Measurements from ENCODE around the gene PCDHGB5.
"Not testable (repeated sequence)": the region's sequence is repeated elsewhere in the genome, so short reads cannot be mapped to it uniquely, and the experiment has no call there.

The PCDHGB5 gene

GRCh38 chr5:141394401-141395187 lies 3.2 kb upstream of the PCDHGB5 start:
- not testable (repeated sequence) for H3K4ac ChIP-seq (ENCODE audit: low read depth in 1 of 2, low read length in 2 of 2); H2BK120ac ChIP-seq (ENCODE audit: low read depth, low read length); H4K91ac ChIP-seq (ENCODE audit: low read length); H4K8ac ChIP-seq (ENCODE audit: low read length); H3K27ac ChIP-seq (ENCODE audit: low read length, poor library complexity, severe bottlenecking); H3K27me3 ChIP-seq (ENCODE audit: control insufficient read depth in 1 of 2, insufficient read depth in 1 of 2, low read length in 2 of 2); H3K18ac ChIP-seq (ENCODE audit: low read depth in 1 of 2, low read length in 2 of 2); H2BK15ac ChIP-seq (ENCODE audit: low read depth, poor library complexity, severe bottlenecking); H2BK12ac ChIP-seq (ENCODE audit: low read length in 2 of 2); DNase-seq; H3K23ac ChIP-seq (ENCODE audit: low read length in 2 of 2); H3K14ac ChIP-seq (ENCODE audit: low read length in 2 of 2); H3K4me2 ChIP-seq (ENCODE audit: low read length, poor library complexity, severe bottlenecking); H3K4me1 ChIP-seq (ENCODE audit: control insufficient read depth, insufficient read depth, low read depth, low read length); H2AK5ac ChIP-seq (ENCODE audit: low read length, severe bottlenecking); H3K9ac ChIP-seq (ENCODE audit: low read length); H2AFZ ChIP-seq (ENCODE audit: low read depth, low read length); H2BK5ac ChIP-seq (ENCODE audit: low read depth, low read length, poor library complexity, severe bottlenecking)
- Histone ChIP-seq H3K4me3 (ENCODE audit: insufficient read depth in 1 of 2, low read depth in 1 of 2, low read length in 2 of 2) (peak overlapping the region in 1 of 2 experiments; percentile 8), H3K79me1 (replicated peaks; ENCODE audit: low read length, poor library complexity, severe bottlenecking) (peaks cover 19% of the 10 kb centered on the region), H3K36me3 (ENCODE audit: control insufficient read depth in 1 of 2, insufficient read depth in 2 of 2, low read depth in 1 of 2, low read length in 2 of 2) (peaks cover 0 to 33% of the 10 kb centered on the region in 2 experiments), H3K9me3 (ENCODE audit: control insufficient read depth, low read length) (peaks cover 66% of the 10 kb centered on the region)
- 95% methylated on average over 39 of the region's 53 CpGs for WGBS

GRCh38 chr5:141398608-141399007 lies 861 bp downstream of the PCDHGB5 start:
- Histone ChIP-seq H3K9me3 (ENCODE audit: control insufficient read depth, low read length) (peaks cover 60% of the 10 kb centered on the region), H2BK5ac (ENCODE audit: low read depth, low read length, poor library complexity, severe bottlenecking) (no peak overlapping the region), H3K23ac (ENCODE audit: low read length in 2 of 2) (no peak overlapping the region), H3K4me3 (ENCODE audit: insufficient read depth in 1 of 2, low read depth in 1 of 2, low read length in 2 of 2) (peak overlapping the region in 1 of 2 experiments; percentile 70), H3K27ac (ENCODE audit: low read length, poor library complexity, severe bottlenecking) (no peak overlapping the region), H3K4ac (ENCODE audit: low read depth in 1 of 2, low read length in 2 of 2) (no peak overlapping the region), H4K91ac (ENCODE audit: low read length) (no peak overlapping the region), H2BK12ac (ENCODE audit: low read length in 2 of 2) (no peak overlapping the region), H2BK15ac (ENCODE audit: low read depth, poor library complexity, severe bottlenecking) (no peak overlapping the region), H3K27me3 (ENCODE audit: control insufficient read depth in 1 of 2, insufficient read depth in 1 of 2, low read length in 2 of 2) (no peaks in the 10 kb centered on the region), H3K18ac (ENCODE audit: low read depth in 1 of 2, low read length in 2 of 2) (no peak overlapping the region), H3K4me1 (ENCODE audit: control insufficient read depth, insufficient read depth, low read depth, low read length) (no peaks in the 10 kb centered on the region), H3K14ac (ENCODE audit: low read length in 2 of 2) (no peak overlapping the region), H3K9ac (ENCODE audit: low read length) (no peak overlapping the region), H3K36me3 (ENCODE audit: control insufficient read depth in 1 of 2, insufficient read depth in 2 of 2, low read depth in 1 of 2, low read length in 2 of 2) (peaks cover 0 to 34% of the 10 kb centered on the region in 2 experiments), H2AK5ac (ENCODE audit: low read length, severe bottlenecking) (no peak overlapping the region), H2BK120ac (ENCODE audit: low read depth, low read length) (no peak overlapping the region), H2AFZ (ENCODE audit: low read depth, low read length) (no peak overlapping the region), H4K8ac (ENCODE audit: low read length) (no peak overlapping the region), H3K4me2 (ENCODE audit: low read length, poor library complexity, severe bottlenecking) (no peak overlapping the region), H3K79me1 (replicated peaks; ENCODE audit: low read length, poor library complexity, severe bottlenecking) (peaks cover 18% of the 10 kb centered on the region)
- 95% methylated on average over 15 of the region's 15 CpGs for WGBS
- DNase-seq: no peak

- H3K14ac ChIP-seq (ENCODE audit: low read length in 2 of 2): no peak overlapping the region
- H2BK120ac ChIP-seq (ENCODE audit: low read depth, low read length): no peak overlapping the region
- 96% methylated on average over 61 of the region's 61 CpGs for WGBS
- H2AK5ac ChIP-seq (ENCODE audit: low read length, severe bottlenecking): no peak overlapping the region
- H3K36me3 ChIP-seq (ENCODE audit: control insufficient read depth in 1 of 2, insufficient read depth in 2 of 2, low read depth in 1 of 2, low read length in 2 of 2): peaks cover 0 to 26% of the 10 kb centered on the region in 2 experiments
- H3K18ac ChIP-seq (ENCODE audit: low read depth in 1 of 2, low read length in 2 of 2): no peak overlapping the region
- no peak for DNase-seq
- H4K91ac ChIP-seq (ENCODE audit: low read length): no peak overlapping the region
- no peak overlapping the region for H2BK5ac ChIP-seq (ENCODE audit: low read depth, low read length, poor library complexity, severe bottlenecking)
- no peak overlapping the region for H3K4ac ChIP-seq (ENCODE audit: low read depth in 1 of 2, low read length in 2 of 2)
- H2BK12ac ChIP-seq (ENCODE audit: low read length in 2 of 2): no peak overlapping the region
- H3K23ac ChIP-seq (ENCODE audit: low read length in 2 of 2): no peak overlapping the region
- no peak overlapping the region for H3K4me2 ChIP-seq (ENCODE audit: low read length, poor library complexity, severe bottlenecking)
- H3K4me1 ChIP-seq (ENCODE audit: control insufficient read depth, insufficient read depth, low read depth, low read length): no peaks in the 10 kb centered on the region
- H3K4me3 ChIP-seq (ENCODE audit: insufficient read depth in 1 of 2, low read depth in 1 of 2, low read length in 2 of 2): peak overlapping the region; percentile 4 to 70
- no peak overlapping the region for H2AFZ ChIP-seq (ENCODE audit: low read depth, low read length)
- H3K9me3 ChIP-seq (ENCODE audit: control insufficient read depth, low read length): peaks cover 60% of the 10 kb centered on the region
- no peak overlapping the region for H4K8ac ChIP-seq (ENCODE audit: low read length)
- H3K27me3 ChIP-seq (ENCODE audit: control insufficient read depth in 1 of 2, insufficient read depth in 1 of 2, low read length in 2 of 2): no peaks in the 10 kb centered on the region
- no peak overlapping the region for H3K9ac ChIP-seq (ENCODE audit: low read length)
- no peak overlapping the region for H2BK15ac ChIP-seq (ENCODE audit: low read depth, poor library complexity, severe bottlenecking)
- no peak overlapping the region for H3K27ac ChIP-seq (ENCODE audit: low read length, poor library complexity, severe bottlenecking)
- H3K79me1 ChIP-seq (replicated peaks; ENCODE audit: low read length, poor library complexity, severe bottlenecking): peaks cover 15% of the 10 kb centered on the region
Observed at GRCh38 chr5:141399555-141400258, 2.0 kb downstream of the PCDHGB5 start.

GRCh38 chr5:141402553-141403243 lies 5.0 kb downstream of the PCDHGB5 start, which contains the start of gene PCDHGA9:
Gene PCDHGA9 (plus strand): TSS chr5:141402778. CDS start chr5:141402953, 175 bp downstream.
- WGBS: 93% methylated on average over 27 of the region's 27 CpGs
- Histone ChIP-seq H3K9me3 (ENCODE audit: control insufficient read depth, low read length) (peaks cover 54% of the 10 kb centered on the region), H3K27me3 (ENCODE audit: control insufficient read depth in 1 of 2, insufficient read depth in 1 of 2, low read length in 2 of 2) (no peaks in the 10 kb centered on the region), H3K14ac (ENCODE audit: low read length in 2 of 2) (no peak within 1 kb of the TSS), H3K4me1 (ENCODE audit: control insufficient read depth, insufficient read depth, low read depth, low read length) (no peaks in the 10 kb centered on the region), H3K18ac (ENCODE audit: low read depth in 1 of 2, low read length in 2 of 2) (no peak within 1 kb of the TSS), H2BK15ac (ENCODE audit: low read depth, poor library complexity, severe bottlenecking) (no peak within 1 kb of the TSS), H2BK12ac (ENCODE audit: low read length in 2 of 2) (no peak within 1 kb of the TSS), H3K4ac (ENCODE audit: low read depth in 1 of 2, low read length in 2 of 2) (no peak within 1 kb of the TSS), H3K4me3 (ENCODE audit: insufficient read depth in 1 of 2, low read depth in 1 of 2, low read length in 2 of 2) (peak within 1 kb of the TSS in 1 of 2 experiments; percentile 75), H3K79me1 (replicated peaks; ENCODE audit: low read length, poor library complexity, severe bottlenecking) (peaks cover 13% of the 10 kb centered on the region), H2BK120ac (ENCODE audit: low read depth, low read length) (no peak within 1 kb of the TSS), H2BK5ac (ENCODE audit: low read depth, low read length, poor library complexity, severe bottlenecking) (no peak within 1 kb of the TSS), H3K23ac (ENCODE audit: low read length in 2 of 2) (no peak within 1 kb of the TSS), H3K27ac (ENCODE audit: low read length, poor library complexity, severe bottlenecking) (no peak within 1 kb of the TSS), H2AFZ (ENCODE audit: low read depth, low read length) (no peak within 1 kb of the TSS), H3K9ac (ENCODE audit: low read length) (peak within 1 kb of the TSS; percentile 53), H4K8ac (ENCODE audit: low read length) (no peak within 1 kb of the TSS), H3K36me3 (ENCODE audit: control insufficient read depth in 1 of 2, insufficient read depth in 2 of 2, low read depth in 1 of 2, low read length in 2 of 2) (peaks cover 0 to 24% of the 10 kb centered on the region in 2 experiments), H3K4me2 (ENCODE audit: low read length, poor library complexity, severe bottlenecking) (no peak within 1 kb of the TSS), H4K91ac (ENCODE audit: low read length) (no peak within 1 kb of the TSS), H2AK5ac (ENCODE audit: low read length, severe bottlenecking) (no peak within 1 kb of the TSS)
- DNase-seq: no peak
